ENCODE data around the gene TMEM270.

DNA sequence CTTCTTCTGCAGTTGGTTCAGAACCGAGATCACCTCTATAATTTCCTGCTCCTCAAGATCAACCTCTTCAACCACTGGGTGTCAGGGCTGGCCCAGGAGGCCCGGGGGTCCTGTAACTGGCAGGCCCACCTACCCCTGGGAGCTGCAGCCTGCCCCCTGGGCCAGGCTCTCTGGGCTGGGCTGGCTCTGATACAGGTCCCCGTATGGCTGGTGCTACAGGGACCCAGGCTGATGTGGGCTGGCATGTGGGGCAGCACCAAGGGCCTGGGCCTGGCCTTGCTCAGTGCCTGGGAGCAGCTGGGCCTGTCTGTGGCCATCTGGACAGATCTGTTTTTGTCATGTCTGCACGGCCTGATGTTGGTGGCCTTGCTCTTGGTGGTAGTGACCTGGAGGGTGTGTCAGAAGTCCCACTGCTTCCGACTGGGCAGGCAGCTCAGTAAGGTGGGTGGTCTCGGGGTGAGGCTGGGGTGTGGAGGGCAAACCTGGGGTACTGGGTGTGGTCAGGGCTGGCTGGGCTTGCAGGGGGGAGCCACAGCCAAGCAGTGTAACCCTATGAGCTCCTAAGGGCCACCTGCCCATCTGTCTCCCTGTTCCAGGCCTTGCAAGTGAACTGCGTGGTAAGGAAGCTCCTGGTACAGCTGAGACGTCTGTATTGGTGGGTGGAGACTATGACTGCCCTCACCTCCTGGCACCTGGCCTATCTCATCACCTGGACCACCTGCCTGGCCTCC is 4.2 kb downstream of the TMEM270 start:
- TF ChIP-seq EP300 (IDR thresholded peaks at IDR 0.05) (no peak), POLR2A (IDR thresholded peaks at IDR 0.05) (no peak)
- TF ChIP-seq, protein P1, sequence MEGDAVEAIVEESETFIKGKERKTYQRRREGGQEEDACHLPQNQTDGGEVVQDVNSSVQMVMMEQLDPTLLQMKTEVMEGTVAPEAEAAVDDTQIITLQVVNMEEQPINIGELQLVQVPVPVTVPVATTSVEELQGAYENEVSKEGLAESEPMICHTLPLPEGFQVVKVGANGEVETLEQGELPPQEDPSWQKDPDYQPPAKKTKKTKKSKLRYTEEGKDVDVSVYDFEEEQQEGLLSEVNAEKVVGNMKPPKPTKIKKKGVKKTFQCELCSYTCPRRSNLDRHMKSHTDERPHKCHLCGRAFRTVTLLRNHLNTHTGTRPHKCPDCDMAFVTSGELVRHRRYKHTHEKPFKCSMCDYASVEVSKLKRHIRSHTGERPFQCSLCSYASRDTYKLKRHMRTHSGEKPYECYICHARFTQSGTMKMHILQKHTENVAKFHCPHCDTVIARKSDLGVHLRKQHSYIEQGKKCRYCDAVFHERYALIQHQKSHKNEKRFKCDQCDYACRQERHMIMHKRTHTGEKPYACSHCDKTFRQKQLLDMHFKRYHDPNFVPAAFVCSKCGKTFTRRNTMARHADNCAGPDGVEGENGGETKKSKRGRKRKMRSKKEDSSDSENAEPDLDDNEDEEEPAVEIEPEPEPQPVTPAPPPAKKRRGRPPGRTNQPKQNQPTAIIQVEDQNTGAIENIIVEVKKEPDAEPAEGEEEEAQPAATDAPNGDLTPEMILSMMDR (IDR thresholded peaks at IDR 0.05), result no peak
